PC-3 (cell line): ENCODE results near the gene ACSM5.

ENCODE experiments used
- EZH2 ChIP-seq: fragments of 300-600 bp; sonication (generic); IDR thresholded peaks from one replicate; pipeline ENCODE4 v1.6.1; 2017; ENCODE audit warnings: antibody characterized with exemption, mild to moderate bottlenecking, low read length; ENCODE audit not compliant: unreplicated experiment
- EZH2phosphoT487 ChIP-seq: fragments of 300-600 bp; sonication (generic); IDR thresholded peaks from 2 replicates; pipeline ENCODE4 v1.6.1; 2018; ENCODE audit warnings: mild to moderate bottlenecking, antibody characterized with exemption, low read length, borderline replicate concordance
- TF ChIP-seq, protein P1 (sequence below): fragments of 300-600 bp; sonication (generic); conservative IDR thresholded peaks from 2 replicates; pipeline ENCODE4 v1.5.1; 2017; ENCODE audit warnings: antibody characterized with exemption, low read depth, mild to moderate bottlenecking, low read length

DNA sequence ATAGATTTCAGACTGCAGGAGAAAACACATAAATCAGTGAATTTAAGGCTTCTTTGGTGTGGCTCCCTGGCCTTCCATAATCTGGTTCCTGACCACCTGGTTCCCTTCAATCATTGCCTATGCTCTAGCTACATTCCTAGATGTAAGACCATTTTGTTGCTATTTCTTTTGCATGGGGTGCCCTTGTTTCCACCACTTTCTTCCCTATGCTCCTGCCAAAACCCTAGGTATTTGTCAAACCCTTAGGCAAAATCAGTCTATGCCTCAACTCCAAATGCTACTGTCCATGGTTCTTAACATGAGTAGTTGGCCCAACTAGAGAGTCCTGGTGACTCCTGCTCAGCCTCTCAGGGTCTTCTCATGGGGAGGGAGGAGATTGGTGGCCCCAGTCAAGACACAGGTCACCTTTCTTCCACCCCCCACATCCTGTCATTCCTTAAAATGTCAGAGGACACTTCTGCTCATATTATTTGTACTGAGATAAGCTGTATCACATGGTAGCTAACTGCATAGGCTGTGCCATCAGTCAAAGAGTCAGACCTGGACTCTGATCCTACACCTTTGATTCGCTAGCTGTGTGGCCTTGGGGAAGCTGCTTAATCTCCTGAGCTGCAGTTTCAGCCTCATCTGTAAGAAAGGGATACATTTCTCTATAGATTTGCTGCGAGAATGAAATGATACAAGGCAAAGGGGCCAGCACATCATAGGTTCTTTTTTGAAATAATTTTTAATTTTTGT is 15.0 kb downstream of the ACSM5 start:
- TF ChIP-seq, protein P1, sequence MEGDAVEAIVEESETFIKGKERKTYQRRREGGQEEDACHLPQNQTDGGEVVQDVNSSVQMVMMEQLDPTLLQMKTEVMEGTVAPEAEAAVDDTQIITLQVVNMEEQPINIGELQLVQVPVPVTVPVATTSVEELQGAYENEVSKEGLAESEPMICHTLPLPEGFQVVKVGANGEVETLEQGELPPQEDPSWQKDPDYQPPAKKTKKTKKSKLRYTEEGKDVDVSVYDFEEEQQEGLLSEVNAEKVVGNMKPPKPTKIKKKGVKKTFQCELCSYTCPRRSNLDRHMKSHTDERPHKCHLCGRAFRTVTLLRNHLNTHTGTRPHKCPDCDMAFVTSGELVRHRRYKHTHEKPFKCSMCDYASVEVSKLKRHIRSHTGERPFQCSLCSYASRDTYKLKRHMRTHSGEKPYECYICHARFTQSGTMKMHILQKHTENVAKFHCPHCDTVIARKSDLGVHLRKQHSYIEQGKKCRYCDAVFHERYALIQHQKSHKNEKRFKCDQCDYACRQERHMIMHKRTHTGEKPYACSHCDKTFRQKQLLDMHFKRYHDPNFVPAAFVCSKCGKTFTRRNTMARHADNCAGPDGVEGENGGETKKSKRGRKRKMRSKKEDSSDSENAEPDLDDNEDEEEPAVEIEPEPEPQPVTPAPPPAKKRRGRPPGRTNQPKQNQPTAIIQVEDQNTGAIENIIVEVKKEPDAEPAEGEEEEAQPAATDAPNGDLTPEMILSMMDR = no peak
- no peak for TF ChIP-seq EZH2
- no peak for TF ChIP-seq EZH2phosphoT487
